HepG2 (cell line): Measurements from ENCODE around the gene BCAN. TPM values are rescaled to one million over a fixed set of nuclear protein-coding genes. Genes with fewer than 3 reads are reported as not detected.
A peak's percentile ranks its signal among the peaks of the same experiment; 100 is the strongest.

ENCODE experiments used
- ADNP ChIP-seq: sonication (generic); formaldehyde crosslinking; IDR thresholded peaks from 2 replicates; pipeline ENCODE4 v1.4.0; 2020; ENCODE audit warnings: missing genetic modification reagents
- BORCS8-MEF2B ChIP-seq: sonication (generic); formaldehyde crosslinking; IDR thresholded peaks from 2 replicates; pipeline ENCODE4 v1.8.0; 2022; ENCODE audit warnings: mild to moderate bottlenecking, missing genetic modification reagents
- CEBPZ ChIP-seq: IDR thresholded peaks from 2 replicates; pipeline ENCODE4 v1.6.1; 2012; ENCODE audit warnings: low read length, improper control_type of control experiment
- FOXP4 ChIP-seq: sonication (generic); formaldehyde crosslinking; IDR thresholded peaks from 2 replicates; pipeline ENCODE4 v1.4.0; 2020; ENCODE audit warnings: missing genetic modification reagents
- IRX3 ChIP-seq: sonication (generic); formaldehyde crosslinking; IDR thresholded peaks from 2 replicates; pipeline ENCODE4 v1.8.1; 2023; ENCODE audit warnings: mild to moderate bottlenecking, low read depth, missing genetic modification reagents, borderline replicate concordance
- KDM6A ChIP-seq: IDR thresholded peaks from 2 replicates; pipeline ENCODE4 v1.6.1; 2016; ENCODE audit warnings: low read depth
- NFE2L2 ChIP-seq: fragments of 150-350 bp; IDR thresholded peaks from 2 replicates; pipeline ENCODE4 v1.6.1; 2014; ENCODE audit warnings: low read length
- REL ChIP-seq: sonication (generic); formaldehyde crosslinking; conservative IDR thresholded peaks from 2 replicates; pipeline ENCODE4 v1.8.0; 2022; ENCODE audit warnings: mild to moderate bottlenecking, missing genetic modification reagents, moderate library complexity
- RFX5 ChIP-seq: IDR thresholded peaks from 2 replicates; pipeline ENCODE4 v1.6.1; 2011; ENCODE audit warnings: low read depth, low read length, improper control_type of control experiment
- SP5 ChIP-seq: IDR thresholded peaks from 2 replicates; pipeline ENCODE4 v1.6.1; 2016; ENCODE audit warnings: low read depth, borderline replicate concordance
- SRSF9 ChIP-seq: fragments of 200-400 bp; formaldehyde crosslinking; IDR thresholded peaks from 2 replicates; pipeline ENCODE4 v1.6.1; 2018; ENCODE audit warnings: borderline replicate concordance, mild to moderate bottlenecking, low read depth, low read length; ENCODE audit not compliant: insufficient read depth, poor library complexity, severe bottlenecking
- TAF1 ChIP-seq: sonication (generic); formaldehyde crosslinking; IDR thresholded peaks from 2 replicates; pipeline ENCODE4 v1.4.0; 2020; ENCODE audit warnings: missing genetic modification reagents
- ZFP37 ChIP-seq: sonication (generic); formaldehyde crosslinking; IDR thresholded peaks from 2 replicates; pipeline ENCODE4 v1.4.0; 2020; ENCODE audit warnings: missing genetic modification reagents, borderline replicate concordance
- ZNF160 ChIP-seq: sonication (generic); formaldehyde crosslinking; IDR thresholded peaks from 2 replicates; pipeline ENCODE4 v1.8.0; 2022; ENCODE audit warnings: mild to moderate bottlenecking, inconsistent platforms, missing genetic modification reagents
- ZNF350 ChIP-seq: sonication (generic); formaldehyde crosslinking; IDR thresholded peaks from 2 replicates; pipeline ENCODE4 v1.4.0; 2020; ENCODE audit warnings: mild to moderate bottlenecking, low read depth, missing genetic modification reagents, borderline replicate concordance
- ZNF607 ChIP-seq: sonication (generic); formaldehyde crosslinking; IDR thresholded peaks from 2 replicates; pipeline ENCODE4 v1.5.1; 2020; ENCODE audit warnings: missing genetic modification reagents, mild to moderate bottlenecking, borderline replicate concordance
- ZNF644 ChIP-seq: IDR thresholded peaks from 2 replicates; pipeline ENCODE4 v1.6.1; 2016; ENCODE audit warnings: low read depth
- ZNF691 ChIP-seq: sonication (generic); formaldehyde crosslinking; IDR thresholded peaks from 2 replicates; pipeline ENCODE4 v1.4.0; 2020; ENCODE audit warnings: missing genetic modification reagents, low read depth, mild to moderate bottlenecking, borderline replicate concordance
- ZSCAN22 ChIP-seq: sonication (generic); formaldehyde crosslinking; IDR thresholded peaks from 2 replicates; pipeline ENCODE4 v1.4.0; 2020; ENCODE audit warnings: mild to moderate bottlenecking, missing genetic modification reagents
- polyA plus RNA-seq, 8 experiments: library from polyadenylated mRNA; depleted of rRNA in 3 of 8; stranded (reverse) in 7 of 8; unstranded in 1 of 8; fragments of >200 nt; fragmentation: Illumina TruSeq in 4 of 8; extraction: Trizol in 4 of 8; gene quantifications; 2 replicates each; pipeline versions ENCODE4 v1.2.1 to v1.2.3, GENCODE V29; 2011 to 2016; ENCODE audit warnings: low read depth in 4 of 8, missing spikeins in 1 of 8, mixed read lengths in 1 of 8; ENCODE audit not compliant: insufficient read depth in 1 of 8
- total RNA-seq, 5 experiments: library from RNA; depleted of rRNA; stranded (reverse); fragments of >200 nt; fragmentation: Illumina TruSeq; extraction: Trizol; gene quantifications; 2 replicates each; pipeline ENCODE4 v1.2.3, GENCODE V29; 2016; ENCODE audit warnings: low read depth in 1 of 5
- TF ChIP-seq, protein P1 (sequence below): sonication (generic); formaldehyde crosslinking; IDR thresholded peaks from 2 replicates; pipeline ENCODE4 v1.5.0; 2020; ENCODE audit warnings: missing genetic modification reagents
- TF ChIP-seq, protein P2 (sequence below): sonication (generic); formaldehyde crosslinking; IDR thresholded peaks from 2 replicates; pipeline ENCODE4 v1.5.0; 2020; ENCODE audit warnings: missing genetic modification reagents, mild to moderate bottlenecking, borderline replicate concordance

BCAN gene
- total and polyA plus RNA-seq, 2 of the 13 experiments (the other 11 are each of a cell fraction or from before 2014, with no cell fraction given), result not detected

DNA sequence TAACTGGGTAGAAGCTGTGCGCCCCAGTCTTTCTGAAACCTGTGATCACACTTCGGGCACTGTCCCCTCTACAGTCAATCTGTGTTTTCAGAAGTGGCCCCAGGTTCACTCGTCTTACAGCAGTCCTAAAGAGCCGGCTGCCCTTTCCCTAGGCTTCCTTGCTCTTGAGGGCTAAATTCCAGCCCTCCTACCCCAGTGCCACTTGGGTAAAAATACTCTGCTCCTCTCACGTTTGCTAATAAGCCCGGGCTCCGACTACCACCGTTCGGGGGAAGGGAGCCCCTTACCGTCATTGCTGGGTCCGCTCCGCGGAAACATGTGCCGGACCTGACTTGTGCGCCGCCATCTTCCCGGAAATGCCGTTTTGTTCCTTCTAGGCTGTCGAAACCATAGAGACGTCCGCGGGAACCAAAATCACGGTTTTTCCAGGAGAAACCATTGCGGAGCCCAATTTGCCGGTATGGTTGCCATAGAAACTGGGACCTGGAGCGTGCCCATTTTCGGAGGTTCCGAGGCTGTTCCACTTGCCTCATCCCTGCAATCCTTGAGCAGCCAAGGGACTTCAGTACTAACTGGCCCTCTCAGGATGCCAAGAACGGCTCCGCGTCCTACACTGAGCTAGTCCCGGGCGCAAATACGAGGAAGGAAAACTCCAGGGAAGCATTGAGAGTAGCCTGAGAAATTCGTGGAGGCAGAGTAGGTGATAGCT, 40.6 kb upstream of the BCAN start, which contains the start of gene GPATCH4 (continued):
- TF ChIP-seq, protein P1, sequence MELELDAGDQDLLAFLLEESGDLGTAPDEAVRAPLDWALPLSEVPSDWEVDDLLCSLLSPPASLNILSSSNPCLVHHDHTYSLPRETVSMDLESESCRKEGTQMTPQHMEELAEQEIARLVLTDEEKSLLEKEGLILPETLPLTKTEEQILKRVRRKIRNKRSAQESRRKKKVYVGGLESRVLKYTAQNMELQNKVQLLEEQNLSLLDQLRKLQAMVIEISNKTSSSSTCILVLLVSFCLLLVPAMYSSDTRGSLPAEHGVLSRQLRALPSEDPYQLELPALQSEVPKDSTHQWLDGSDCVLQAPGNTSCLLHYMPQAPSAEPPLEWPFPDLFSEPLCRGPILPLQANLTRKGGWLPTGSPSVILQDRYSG (CRISPR knock-in tag), result no peak
- TF ChIP-seq ZNF691, result no peak
- no peak for TF ChIP-seq RFX5
- no peak for TF ChIP-seq FOXP4 (CRISPR knock-in tag)
- TF ChIP-seq NFE2L2, result no peak
- TF ChIP-seq SRSF9, result no peak
- TF ChIP-seq ADNP (CRISPR knock-in tag), result no peak
- TF ChIP-seq SP5, result no peak
- TF ChIP-seq ZFP37 (CRISPR knock-in tag), result 0 out of 2 replicates have a peak, but pooled peaks have one; percentile 36
- no peak for TF ChIP-seq CEBPZ
- TF ChIP-seq ZSCAN22 (CRISPR knock-in tag), result no peak
- TF ChIP-seq, protein P2, sequence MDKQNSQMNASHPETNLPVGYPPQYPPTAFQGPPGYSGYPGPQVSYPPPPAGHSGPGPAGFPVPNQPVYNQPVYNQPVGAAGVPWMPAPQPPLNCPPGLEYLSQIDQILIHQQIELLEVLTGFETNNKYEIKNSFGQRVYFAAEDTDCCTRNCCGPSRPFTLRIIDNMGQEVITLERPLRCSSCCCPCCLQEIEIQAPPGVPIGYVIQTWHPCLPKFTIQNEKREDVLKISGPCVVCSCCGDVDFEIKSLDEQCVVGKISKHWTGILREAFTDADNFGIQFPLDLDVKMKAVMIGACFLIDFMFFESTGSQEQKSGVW (CRISPR knock-in tag), result no peak; the same call in 1 of the 2 replicates
- no peak for TF ChIP-seq KDM6A (CRISPR knock-in tag)
- TF ChIP-seq TAF1 (CRISPR knock-in tag), result peak; percentile 90
- TF ChIP-seq IRX3 (CRISPR knock-in tag), result no peak; the same call in 1 of the 2 replicates
- peak; percentile 62; the same call in 1 of the 2 replicates for TF ChIP-seq BORCS8-MEF2B (CRISPR knock-in tag)
- TF ChIP-seq ZNF160 (CRISPR knock-in tag), result 0 out of 2 replicates have a peak, but pooled peaks have one; percentile 52
- TF ChIP-seq ZNF607, result peak; percentile 56; the same call in 1 of the 2 replicates
- TF ChIP-seq ZNF644 (CRISPR knock-in tag), result 0 out of 2 replicates have a peak, but pooled peaks have one; percentile 61
- TF ChIP-seq ZNF350, result peak; percentile 62; the same call in 1 of the 2 replicates
- peak; percentile 54; the same call in 1 of the 2 replicates for TF ChIP-seq REL (CRISPR knock-in tag)
